ENCODE measurements around the gene LACRT. TPM values are rescaled to one million over a fixed set of nuclear protein-coding genes. Genes with fewer than 3 reads are reported as not detected.
"Not testable (repeated sequence)": the region's sequence is repeated elsewhere in the genome, so short reads cannot be mapped to it uniquely, and the experiment has no call there.

Gene LACRT
- not detected for total RNA-seq

GRCh38 chr12:54634795-54635194 is at the start of gene LACRT:
TSS of gene LACRT (minus strand) at chr12:54634895. CDS start at chr12:54634841, 54 bp downstream.
- no peak within 1 kb of the TSS for H3K4me3 Mint-ChIP-seq
- intact Hi-C loops (cut with micrococcal nuclease), result no loop called here
- H3K9me3 Mint-ChIP-seq, result no peaks in the 10 kb centered on the region
- CTCF ChIA-PET, result interaction anchor here (0.6 to 0.8 kb wide), 2 partner anchors 24 to 107 kb away, joined by 3 to 4 read pairs; no protein-coding TSS in a partner anchor
- no peak for DNase-seq
- no peaks in the 10 kb centered on the region for H3K36me3 Mint-ChIP-seq (ENCODE audit: low read depth)
- no peak within 1 kb of the TSS for H3K27ac Mint-ChIP-seq
- peaks cover 9% of the 10 kb centered on the region for H3K27me3 Mint-ChIP-seq (ENCODE audit: low read depth)
- H3K4me1 Mint-ChIP-seq (ENCODE audit: low read depth), result no peaks in the 10 kb centered on the region

- CTCF ChIA-PET, result interaction anchor here (0.5 to 1.1 kb wide), 3 partner anchors 19 to 42 kb away, joined by 3 read pairs; no protein-coding TSS in a partner anchor
These were observed 48.7 kb upstream of the LACRT start for GRCh38 chr12:54683398-54683797.

GRCh38 chr12:54682674-54683073 is 48.0 kb upstream of the LACRT start:
- Mint-ChIP-seq H3K4me1 (ENCODE audit: low read depth) (no peaks in the 10 kb centered on the region), H3K4me3 (no peak overlapping the region), H3K27me3 (ENCODE audit: low read depth) (peaks cover 46% of the 10 kb centered on the region), H3K27ac (no peak overlapping the region), H3K9me3 (peaks cover 3% of the 10 kb centered on the region), H3K36me3 (ENCODE audit: low read depth) (no peaks in the 10 kb centered on the region)
- no peak for DNase-seq
- CTCF ChIA-PET, result interaction anchor here (1.1 to 1.2 kb wide), 3 partner anchors 20 to 389 kb away, joined by 3 to 4 read pairs (median 3); no protein-coding TSS in a partner anchor
- intact Hi-C loops (cut with micrococcal nuclease), result no loop called here

More at GRCh38 chr12:54683398-54683797, 48.7 kb upstream of the LACRT start:
- intact Hi-C loops (cut with micrococcal nuclease), result no loop called here
- Mint-ChIP-seq H3K4me3 (no peak overlapping the region), H3K27me3 (ENCODE audit: low read depth) (peaks cover 50% of the 10 kb centered on the region), H3K36me3 (ENCODE audit: low read depth) (no peaks in the 10 kb centered on the region), H3K4me1 (ENCODE audit: low read depth) (no peaks in the 10 kb centered on the region), H3K9me3 (peaks cover 3% of the 10 kb centered on the region), H3K27ac (no peak overlapping the region)
- DNase-seq, result no peak

- Mint-ChIP-seq H3K27ac (no peak overlapping the region), H3K36me3 (ENCODE audit: low read depth) (no peaks in the 10 kb centered on the region), H3K9me3 (no peaks in the 10 kb centered on the region), H3K27me3 (ENCODE audit: low read depth) (peaks cover 41% of the 10 kb centered on the region), H3K4me1 (ENCODE audit: low read depth) (no peaks in the 10 kb centered on the region), H3K4me3 (no peak overlapping the region)
- peak; percentile 53 for DNase-seq
- CTCF ChIA-PET, result interaction anchor here (0.6 to 2.8 kb wide), 5 partner anchors 21 to 87 kb away, joined by 3 to 7 read pairs (median 3); no protein-coding TSS in a partner anchor
- intact Hi-C loops (cut with micrococcal nuclease), result no loop called here
These were observed 45.7 kb upstream of the LACRT start for GRCh38 chr12:54680374-54680773.

GRCh38 chr12:54678131-54678530 is 43.4 kb upstream of the LACRT start:
- no peak overlapping the region for H3K27ac Mint-ChIP-seq
- no peak for DNase-seq
- intact Hi-C loops (cut with micrococcal nuclease), result no loop called here
- CTCF ChIA-PET, result no interaction called here
- H3K4me3 Mint-ChIP-seq, result no peak overlapping the region
- H3K9me3 Mint-ChIP-seq, result no peaks in the 10 kb centered on the region
- H3K4me1 Mint-ChIP-seq (ENCODE audit: low read depth), result no peaks in the 10 kb centered on the region
- no peaks in the 10 kb centered on the region for H3K36me3 Mint-ChIP-seq (ENCODE audit: low read depth)
- peaks cover 26% of the 10 kb centered on the region for H3K27me3 Mint-ChIP-seq (ENCODE audit: low read depth)

- no peak overlapping the region for H3K4me3 Mint-ChIP-seq
- intact Hi-C loops (cut with micrococcal nuclease), result no loop called here
These were observed 33.2 kb upstream of the LACRT start for GRCh38 chr12:54667945-54668344.

GRCh38 chr12:54666008-54666407 is 31.3 kb upstream of the LACRT start:
- H3K9me3 Mint-ChIP-seq, result no peaks in the 10 kb centered on the region
- no peak for DNase-seq
- CTCF ChIA-PET, result interaction anchor here (1.1 kb wide), 1 partner anchor 86 kb away, joined by 3 read pairs; no protein-coding TSS in a partner anchor
- no peak overlapping the region for H3K4me3 Mint-ChIP-seq
- intact Hi-C loops (cut with micrococcal nuclease), result no loop called here
- H3K27me3 Mint-ChIP-seq (ENCODE audit: low read depth), result peaks cover 3% of the 10 kb centered on the region
- H3K4me1 Mint-ChIP-seq (ENCODE audit: low read depth), result no peaks in the 10 kb centered on the region
- H3K27ac Mint-ChIP-seq, result no peak overlapping the region
- H3K36me3 Mint-ChIP-seq (ENCODE audit: low read depth), result no peaks in the 10 kb centered on the region

More at GRCh38 chr12:54667945-54668344, 33.2 kb upstream of the LACRT start:
- CTCF ChIA-PET, result no interaction called here
- Mint-ChIP-seq H3K36me3 (ENCODE audit: low read depth) (no peaks in the 10 kb centered on the region), H3K27me3 (ENCODE audit: low read depth) (peaks cover 8% of the 10 kb centered on the region), H3K27ac (no peak overlapping the region), H3K9me3 (no peaks in the 10 kb centered on the region), H3K4me1 (ENCODE audit: low read depth) (no peaks in the 10 kb centered on the region)
- DNase-seq, result no peak

- H3K4me1 Mint-ChIP-seq (ENCODE audit: low read depth); intact Hi-C loops (cut with micrococcal nuclease); H3K36me3 Mint-ChIP-seq (ENCODE audit: low read depth); H3K27me3 Mint-ChIP-seq (ENCODE audit: low read depth); H3K9me3 Mint-ChIP-seq; DNase-seq; H3K27ac Mint-ChIP-seq; H3K4me3 Mint-ChIP-seq: not testable (repeated sequence)
- CTCF ChIA-PET, result interaction anchor here (1.1 kb wide), 1 partner anchor 85 kb away, joined by 3 read pairs; no protein-coding TSS in a partner anchor
These were observed 30.4 kb upstream of the LACRT start for GRCh38 chr12:54665022-54665635.

GRCh38 chr12:54663603-54664002 is 28.9 kb upstream of the LACRT start:
- Mint-ChIP-seq H3K27me3 (ENCODE audit: low read depth) (peaks cover under 1% of the 10 kb centered on the region), H3K4me1 (ENCODE audit: low read depth) (no peaks in the 10 kb centered on the region), H3K9me3 (no peaks in the 10 kb centered on the region), H3K36me3 (ENCODE audit: low read depth) (no peaks in the 10 kb centered on the region), H3K27ac (no peak overlapping the region), H3K4me3 (no peak overlapping the region)
- DNase-seq, result no peak
- CTCF ChIA-PET, result interaction anchor here (1.0 kb wide), 1 partner anchor 39 kb away, joined by 4 read pairs; no protein-coding TSS in a partner anchor
- intact Hi-C loops (cut with micrococcal nuclease), result no loop called here

- Mint-ChIP-seq H3K27me3 (ENCODE audit: low read depth) (peaks cover 2% of the 10 kb centered on the region), H3K9me3 (no peaks in the 10 kb centered on the region), H3K4me1 (ENCODE audit: low read depth) (no peaks in the 10 kb centered on the region), H3K4me3 (no peak overlapping the region), H3K36me3 (ENCODE audit: low read depth) (no peaks in the 10 kb centered on the region), H3K27ac (no peak overlapping the region)
- CTCF ChIA-PET, result no interaction called here
- no peak for DNase-seq
- intact Hi-C loops (cut with micrococcal nuclease), result no loop called here
These were observed 27.3 kb upstream of the LACRT start for GRCh38 chr12:54662026-54662425.

GRCh38 chr12:54661048-54661447 is 26.4 kb upstream of the LACRT start:
- Mint-ChIP-seq H3K27me3 (ENCODE audit: low read depth) (peaks cover 2% of the 10 kb centered on the region), H3K36me3 (ENCODE audit: low read depth) (no peaks in the 10 kb centered on the region), H3K9me3 (no peaks in the 10 kb centered on the region), H3K4me3 (no peak overlapping the region), H3K4me1 (ENCODE audit: low read depth) (no peaks in the 10 kb centered on the region), H3K27ac (no peak overlapping the region)
- no peak for DNase-seq
- intact Hi-C loops (cut with micrococcal nuclease), result no loop called here
- CTCF ChIA-PET, result interaction anchor here (0.5 to 1.0 kb wide), 2 partner anchors 88 to 452 kb away, joined by 3 to 4 read pairs; no protein-coding TSS in a partner anchor

GRCh38 chr12:54660320-54660962 is 25.7 kb upstream of the LACRT start:
- intact Hi-C loops (cut with micrococcal nuclease), result no loop called here
- no peak overlapping the region for H3K4me3 Mint-ChIP-seq
- CTCF ChIA-PET, result interaction anchor here (0.5 to 2.2 kb wide), 6 partner anchors 16 to 452 kb away, joined by 3 to 8 read pairs (median 4); no protein-coding TSS in a partner anchor
- peaks cover 2% of the 10 kb centered on the region for H3K27me3 Mint-ChIP-seq (ENCODE audit: low read depth)
- no peak overlapping the region for H3K27ac Mint-ChIP-seq
- no peaks in the 10 kb centered on the region for H3K4me1 Mint-ChIP-seq (ENCODE audit: low read depth)
- H3K9me3 Mint-ChIP-seq, result no peaks in the 10 kb centered on the region
- DNase-seq, result no peak
- no peaks in the 10 kb centered on the region for H3K36me3 Mint-ChIP-seq (ENCODE audit: low read depth)
